ENCODE results near the gene PHF2.

Gene PHF2

GRCh38 chr9:93713716-93714115 is 137.3 kb downstream of the PHF2 start:
- no peak for DNase-seq

GRCh38 chr9:93721417-93721965 is 145.1 kb downstream of the PHF2 start:
- DNase-seq, result no peak

GRCh38 chr9:93724852-93725251 is 148.5 kb downstream of the PHF2 start:
- DNase-seq, result no peak

GRCh38 chr9:93725382-93725781 is 149.0 kb downstream of the PHF2 start:
- no peak for DNase-seq

- DNase-seq, result no peak
These were observed 149.8 kb downstream of the PHF2 start for GRCh38 chr9:93726147-93726546.
